Body of pancreas (tissue), 4 donors: ENCODE measurements around the gene ACYP2. TPM values are rescaled to one million over a fixed set of nuclear protein-coding genes. Genes with fewer than 3 reads are reported as not detected.
A peak's percentile ranks its signal among the peaks of the same experiment; 100 is the strongest.

Experiments used
- ATAC-seq: fragments of 150-250 bp; one replicate; pipeline ENCODE4 v1.9.1; 2016
- DNase-seq, 4 donors: peaks; one replicate each; pipeline ENCODE4 v3.0.0-alpha.2; 2019
- H3K27ac ChIP-seq, 4 donors: fragments of 200-600 bp; sonication (generic); 1 replicate in 3 of 4; 2 replicates in 1 of 4; pipeline versions ENCODE4 v1.5.1 to v1.6.1; 2016 to 2019; ENCODE audit warnings: mild to moderate bottlenecking in 1 of 4, mixed read lengths in 1 of 4, moderate library complexity in 1 of 4
- H3K27me3 ChIP-seq, 2 donors: fragments of 200-600 bp; sonication (generic); one replicate each; pipeline ENCODE4 v1.6.0; 2016; ENCODE audit warnings: mild to moderate bottlenecking in 1 of 2
- H3K36me3 ChIP-seq, 2 donors: fragments of 200-600 bp; sonication (generic); replicated peaks in 1 of 2; 2 replicates each; pipeline ENCODE4 v1.5.1; 2016; ENCODE audit warnings: low read depth in 2 of 2; ENCODE audit not compliant: insufficient read depth in 1 of 2
- H3K4me1 ChIP-seq: fragments of 200-600 bp; sonication (generic); one replicate; pipeline ENCODE4 v1.6.0; 2016
- H3K4me3 ChIP-seq, 2 donors: fragments of 200-600 bp; sonication (generic); 1 replicate in 1 of 2; 2 replicates in 1 of 2; pipeline ENCODE4 v1.5.1; 2016 to 2019
- H3K9me3 ChIP-seq, 3 donors: fragments of 200-600 bp; sonication (generic); 1 replicate in 2 of 3; 2 replicates in 1 of 3; pipeline ENCODE4 v1.5.1; 2016
- POLR2A ChIP-seq, 3 donors: fragments of 450-650 bp; IDR thresholded peaks; one replicate each; pipeline ENCODE4 v1.6.1; 2016; ENCODE audit warnings: antibody characterized with exemption in 3 of 3, mild to moderate bottlenecking in 2 of 3
- WGBS, 2 donors: methylation state at CpG; one replicate each; pipeline ENCODE4 v1.1.5; 2017; 5-methylcytosine and 5-hydroxymethylcytosine counted together
- intact Hi-C: fragments of 100-400 bp; cut with DNase I; formaldehyde crosslinking; loops from one replicate; pipeline ENCODE4 v1.15.1; 2023
- total RNA-seq, 2 donors: library from RNA; depleted of rRNA; stranded (reverse); fragments of >200 nt; gene quantifications; one replicate each; pipeline ENCODE4 v1.1.0, GENCODE V29; 2016
- TF ChIP-seq, protein P1 (sequence below), 7 experiments: fragments of 450-650 bp in 4 of 7; fragments of 200-600 bp in 3 of 7; sonication (generic) in 3 of 7; IDR thresholded peaks; one replicate each; pipeline ENCODE4 v1.5.1; 2016 to 2019; ENCODE audit warnings: antibody characterized with exemption in 7 of 7

ACYP2 gene
- total RNA-seq, 2 donors from 2014 or later, result 2.6 to 11.2 TPM

DNA sequence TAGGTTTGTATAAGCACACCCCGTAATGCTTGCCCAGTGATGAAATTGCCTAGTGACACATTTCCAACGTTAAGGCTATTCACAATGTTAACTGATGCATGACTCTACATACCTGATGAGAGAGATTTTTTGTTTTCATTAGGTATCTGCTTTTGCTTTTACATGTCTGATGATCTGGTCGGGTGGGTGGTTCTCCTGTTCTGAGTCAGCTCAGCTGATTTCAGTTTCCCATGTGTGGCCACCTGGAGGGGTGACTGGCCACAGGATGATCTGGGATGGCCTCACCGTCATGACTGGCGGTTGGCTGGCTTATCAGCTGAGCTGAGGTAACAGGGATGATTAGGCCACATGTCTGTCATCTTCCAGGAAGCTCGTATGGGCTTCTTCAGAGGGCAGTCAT, 33.8 kb upstream of the ACYP2 start:
- ATAC-seq (no peak), DNase-seq (no peak)
- intact Hi-C loops, result no loop called here
- H3K9me3 ChIP-seq, result no peaks in the 10 kb centered on the region
- no peak overlapping the region for H3K4me3 ChIP-seq
- H3K4me1 ChIP-seq, result peaks cover 14% of the 10 kb centered on the region
- no peaks in the 10 kb centered on the region for H3K36me3 ChIP-seq
- H3K27me3 ChIP-seq, result no peaks in the 10 kb centered on the region
- WGBS, 2 donors, result 81 to 89% methylated on average over 6 of the region's 6 CpGs
- no peak for TF ChIP-seq POLR2A (IDR thresholded peaks at IDR 0.05)
- TF ChIP-seq, protein P1, sequence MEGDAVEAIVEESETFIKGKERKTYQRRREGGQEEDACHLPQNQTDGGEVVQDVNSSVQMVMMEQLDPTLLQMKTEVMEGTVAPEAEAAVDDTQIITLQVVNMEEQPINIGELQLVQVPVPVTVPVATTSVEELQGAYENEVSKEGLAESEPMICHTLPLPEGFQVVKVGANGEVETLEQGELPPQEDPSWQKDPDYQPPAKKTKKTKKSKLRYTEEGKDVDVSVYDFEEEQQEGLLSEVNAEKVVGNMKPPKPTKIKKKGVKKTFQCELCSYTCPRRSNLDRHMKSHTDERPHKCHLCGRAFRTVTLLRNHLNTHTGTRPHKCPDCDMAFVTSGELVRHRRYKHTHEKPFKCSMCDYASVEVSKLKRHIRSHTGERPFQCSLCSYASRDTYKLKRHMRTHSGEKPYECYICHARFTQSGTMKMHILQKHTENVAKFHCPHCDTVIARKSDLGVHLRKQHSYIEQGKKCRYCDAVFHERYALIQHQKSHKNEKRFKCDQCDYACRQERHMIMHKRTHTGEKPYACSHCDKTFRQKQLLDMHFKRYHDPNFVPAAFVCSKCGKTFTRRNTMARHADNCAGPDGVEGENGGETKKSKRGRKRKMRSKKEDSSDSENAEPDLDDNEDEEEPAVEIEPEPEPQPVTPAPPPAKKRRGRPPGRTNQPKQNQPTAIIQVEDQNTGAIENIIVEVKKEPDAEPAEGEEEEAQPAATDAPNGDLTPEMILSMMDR (IDR thresholded peaks at IDR 0.05), result no peak
- H3K27ac ChIP-seq, result no peak overlapping the region

DNA sequence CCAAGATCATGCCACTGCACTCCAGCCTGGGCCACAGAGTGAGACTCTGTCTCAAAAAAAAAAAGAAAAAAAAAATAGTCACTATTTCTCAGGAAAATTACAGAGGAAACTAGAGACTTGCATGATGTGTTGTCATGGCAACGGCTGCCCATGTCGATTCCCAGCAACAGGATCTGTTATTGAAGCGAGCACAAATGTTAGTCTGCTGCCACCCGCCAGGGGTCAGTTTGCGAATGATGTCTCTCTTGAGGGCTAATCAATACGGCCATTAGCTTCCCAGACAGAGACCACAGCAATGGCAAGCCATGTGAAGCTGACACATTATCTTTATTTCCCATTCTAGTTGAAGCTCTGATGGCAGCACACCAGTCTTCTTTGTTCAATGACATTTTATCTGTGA, 32.4 kb upstream of the ACYP2 start:
- WGBS, 2 donors, result 86 to 92% methylated on average over 6 of the region's 6 CpGs
- H3K27me3 ChIP-seq, result no peaks in the 10 kb centered on the region
- no peak overlapping the region for H3K4me3 ChIP-seq
- TF ChIP-seq, protein P1 (IDR thresholded peaks at IDR 0.05), result no peak
- TF ChIP-seq POLR2A (IDR thresholded peaks at IDR 0.05), result no peak
- intact Hi-C loops, result no loop called here
- ATAC-seq (no peak), DNase-seq (peak in 3 of 4 donors; percentile 16 to 30 (median 25))
- no peak overlapping the region for H3K27ac ChIP-seq
- no peaks in the 10 kb centered on the region for H3K9me3 ChIP-seq
- H3K4me1 ChIP-seq, result peaks cover 3% of the 10 kb centered on the region
- H3K36me3 ChIP-seq, result no peaks in the 10 kb centered on the region

DNA sequence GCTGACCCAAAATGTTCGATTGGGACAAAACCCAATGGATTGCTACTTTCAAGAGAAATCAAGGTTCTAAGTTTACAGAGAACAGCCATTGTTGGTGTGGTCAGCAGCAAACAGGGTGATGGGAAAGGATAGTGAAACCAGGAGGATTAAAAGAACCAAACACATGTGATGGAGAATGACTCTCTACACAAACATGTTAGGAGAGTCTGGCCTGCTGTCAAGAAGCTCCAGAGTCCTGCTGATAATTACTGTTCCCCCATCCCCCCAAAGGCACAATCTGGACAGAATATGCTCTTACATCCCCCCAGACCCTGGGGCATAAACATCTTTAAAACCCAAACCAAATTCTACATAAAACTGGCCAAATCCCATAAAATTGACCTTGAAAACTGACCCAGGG, 32.0 kb upstream of the ACYP2 start:
- H3K27me3 ChIP-seq, result no peaks in the 10 kb centered on the region
- no peak overlapping the region for H3K27ac ChIP-seq
- H3K4me1 ChIP-seq, result peaks cover 6% of the 10 kb centered on the region
- intact Hi-C loops, result no loop called here
- H3K4me3 ChIP-seq, result no peak overlapping the region
- TF ChIP-seq, protein P1 (IDR thresholded peaks at IDR 0.05), result no peak
- no peak for TF ChIP-seq POLR2A (IDR thresholded peaks at IDR 0.05)
- no peak for DNase-seq
- no peak for ATAC-seq
- no peaks in the 10 kb centered on the region for H3K36me3 ChIP-seq
- no peaks in the 10 kb centered on the region for H3K9me3 ChIP-seq
- WGBS, 2 donors, result 73 to 91% methylated on average over 1 of the region's 1 CpG

DNA sequence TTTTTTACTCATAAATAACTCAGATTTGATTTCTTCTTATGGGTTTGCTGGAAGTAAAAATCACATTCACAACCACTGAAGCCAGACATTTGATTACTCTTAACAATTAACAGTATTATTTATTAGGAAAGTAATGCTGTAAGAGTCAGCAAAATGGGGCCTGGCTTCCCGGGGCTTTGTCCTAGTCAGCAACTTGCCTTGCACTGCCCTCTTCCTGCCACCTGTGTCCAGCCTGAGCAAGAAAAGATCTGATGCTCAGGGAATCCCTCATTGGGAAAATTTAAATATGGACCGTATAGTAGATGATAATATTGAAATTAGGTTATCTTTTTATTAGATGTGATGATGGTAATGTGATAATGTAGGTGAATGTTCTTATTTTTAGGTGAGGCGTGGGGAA, 30.8 kb upstream of the ACYP2 start:
- WGBS, 2 donors, result 40 to 56% methylated on average over 3 of the region's 3 CpGs
- TF ChIP-seq, protein P1 (IDR thresholded peaks at IDR 0.05), result peak in 5 of 7 experiments; percentile 22 to 50 (median 36)
- no peak for TF ChIP-seq POLR2A (IDR thresholded peaks at IDR 0.05)
- Histone ChIP-seq H3K27me3 (no peaks in the 10 kb centered on the region), H3K36me3 (no peaks in the 10 kb centered on the region), H3K4me3 (no peak overlapping the region), H3K4me1 (peaks cover 12% of the 10 kb centered on the region), H3K9me3 (no peaks in the 10 kb centered on the region), H3K27ac (no peak overlapping the region)
- intact Hi-C loops, result no loop called here
- peak; percentile 50 for ATAC-seq
- peak; percentile 29 to 60 (median 33) for DNase-seq

DNA sequence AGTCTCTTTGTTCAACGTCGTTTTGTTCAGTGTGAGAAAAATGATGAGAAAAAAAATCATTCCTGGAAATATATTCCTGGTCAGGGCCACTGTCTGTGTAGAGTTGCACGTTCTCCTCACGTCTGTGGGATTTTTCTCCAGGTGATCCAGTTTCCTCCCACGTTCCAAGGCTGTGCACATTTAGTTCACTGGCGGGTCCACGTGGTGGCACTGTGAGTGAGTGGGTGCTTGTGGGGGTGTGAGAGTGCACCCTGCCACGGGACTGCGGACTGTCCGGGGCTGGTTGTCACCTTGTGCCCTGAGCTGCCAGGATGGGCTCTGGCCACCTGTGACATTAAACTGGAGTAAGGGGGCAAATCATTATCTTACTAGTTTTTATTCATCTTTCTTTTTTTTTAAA, 30.3 kb upstream of the ACYP2 start:
- H3K27ac ChIP-seq, result no peak overlapping the region
- intact Hi-C loops, result no loop called here
- ATAC-seq (no peak), DNase-seq (peak in 1 of 4 donors; percentile 28)
- H3K9me3 ChIP-seq, result no peaks in the 10 kb centered on the region
- TF ChIP-seq POLR2A (IDR thresholded peaks at IDR 0.05), result no peak
- TF ChIP-seq, protein P1 (IDR thresholded peaks at IDR 0.05), result no peak
- no peaks in the 10 kb centered on the region for H3K36me3 ChIP-seq
- no peak overlapping the region for H3K4me3 ChIP-seq
- H3K4me1 ChIP-seq, result peaks cover 12% of the 10 kb centered on the region
- no peaks in the 10 kb centered on the region for H3K27me3 ChIP-seq
- 38 to 53% methylated on average over 10 of the region's 10 CpGs for WGBS, 2 donors
